Activated T-cell treated with anti-CD3 and anti-CD28 coated beads for 4 hours (primary cell): ENCODE measurements around the gene CD320.
A peak's percentile ranks its signal among the peaks of the same experiment; 100 is the strongest.
"Not testable (repeated sequence)": the region's sequence is repeated elsewhere in the genome, so short reads cannot be mapped to it uniquely, and the experiment has no call there.

Experiments
- DNase-seq: peaks from one replicate; pipeline ENCODE4 v3.0.0-alpha.2; 2020

CD320 gene

DNA sequence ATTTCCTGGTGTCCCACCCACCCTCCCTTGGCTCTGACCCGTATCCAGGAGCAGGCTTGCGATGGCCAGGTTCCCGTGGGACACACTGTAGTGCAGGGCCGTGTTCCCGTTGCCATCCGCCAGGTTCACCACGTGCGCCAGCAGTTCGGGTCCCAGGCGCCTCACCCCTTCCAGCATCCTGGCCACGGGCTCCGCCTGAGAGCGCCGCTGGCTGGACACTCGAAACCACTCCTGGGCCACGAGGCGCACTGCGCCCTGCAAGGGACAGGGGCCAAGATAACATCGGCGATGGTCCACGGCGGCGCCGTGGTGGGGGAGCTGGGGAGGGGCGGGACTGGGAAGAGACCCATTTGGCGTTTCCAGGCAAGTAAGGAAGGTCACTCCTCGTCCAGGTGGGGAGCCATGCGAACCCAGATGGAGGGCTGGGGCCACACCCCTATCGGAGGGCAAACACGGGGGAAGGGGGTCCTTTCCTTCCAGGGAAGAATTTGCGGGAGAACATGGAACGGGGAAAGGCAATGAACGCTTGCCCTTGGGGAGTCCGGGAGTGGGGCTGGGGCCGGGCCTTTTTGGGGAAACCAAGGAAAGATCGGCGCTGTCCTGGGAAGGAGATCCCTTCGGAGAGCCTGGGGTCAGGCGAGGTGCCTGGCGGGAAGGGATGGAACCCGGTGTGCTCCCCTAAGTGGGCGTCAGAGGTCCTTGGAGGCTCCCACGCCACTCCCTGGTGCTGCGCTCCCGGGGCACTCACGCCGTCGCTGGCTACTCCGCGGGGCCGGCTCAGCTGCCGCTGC is 25.0 kb upstream of the CD320 start:
- no peak for DNase-seq

DNA sequence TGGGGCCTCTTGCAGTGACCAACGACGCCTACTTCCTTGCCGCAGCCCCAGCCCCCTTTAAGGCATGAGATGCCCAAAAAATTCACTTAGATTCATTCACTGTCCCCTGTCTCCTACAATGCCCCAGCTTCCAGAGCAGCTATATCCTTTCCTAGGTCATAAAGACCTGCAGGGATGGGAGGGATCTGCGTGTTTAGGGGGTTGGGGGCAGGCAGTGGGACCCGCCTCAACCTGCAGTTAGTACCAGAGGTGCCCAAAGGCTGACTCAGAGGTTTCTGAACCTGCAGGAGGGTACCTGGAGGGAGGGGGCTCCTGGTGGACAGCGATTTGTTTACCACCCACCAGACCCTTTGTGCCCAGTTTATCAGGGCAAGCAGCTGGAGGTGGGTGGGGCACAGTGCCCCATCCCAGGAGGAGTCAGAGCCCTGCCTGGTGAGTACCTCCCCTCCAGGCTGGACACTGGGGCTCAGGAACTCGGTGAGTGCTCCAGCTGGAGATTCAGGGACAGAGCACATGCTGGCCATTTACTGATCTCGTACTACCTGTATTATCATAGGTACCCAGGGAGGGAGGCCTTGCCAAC is 23.2 kb upstream of the CD320 start:
- DNase-seq, result no peak

DNA sequence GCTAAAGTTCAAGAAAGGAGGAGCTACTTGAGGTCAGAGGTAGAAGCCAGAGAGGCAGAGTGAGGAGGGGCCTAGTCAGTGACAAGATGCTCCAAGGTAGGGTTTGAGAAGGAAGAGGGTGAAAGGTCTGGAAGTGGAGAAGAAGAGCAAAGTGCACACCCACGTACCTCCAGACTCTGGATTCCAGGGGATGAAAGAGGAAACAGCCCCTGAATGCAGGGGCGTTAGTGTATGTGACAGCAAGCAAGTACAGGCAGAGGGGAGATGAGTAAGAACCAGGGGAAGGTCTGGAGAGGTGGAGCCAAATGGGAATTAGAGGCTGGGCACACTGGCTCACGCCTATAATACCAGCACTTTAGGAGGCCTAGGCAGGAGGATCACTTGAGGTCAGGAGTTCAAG is 21.8 kb upstream of the CD320 start:
- no peak for DNase-seq

DNA sequence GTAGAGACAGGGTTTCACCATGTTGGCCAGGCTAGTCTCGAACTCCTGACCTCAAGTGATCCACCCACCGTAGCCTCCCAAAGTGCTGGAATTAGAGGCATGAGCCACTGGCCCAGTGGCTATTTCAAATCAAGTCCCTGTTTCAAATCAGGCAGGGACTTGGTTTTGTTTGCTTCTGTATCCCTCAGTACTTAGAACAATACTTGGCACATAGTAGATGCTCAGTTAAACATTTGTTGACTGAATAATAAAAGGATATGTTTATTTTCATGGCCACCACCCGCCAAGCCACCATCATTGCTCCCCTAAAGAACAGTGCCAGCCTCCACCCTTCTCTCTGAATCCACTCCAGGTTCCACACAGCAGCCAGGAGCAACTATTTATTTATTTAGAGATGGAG is 17.3 kb upstream of the CD320 start:
- DNase-seq, result no peak

DNA sequence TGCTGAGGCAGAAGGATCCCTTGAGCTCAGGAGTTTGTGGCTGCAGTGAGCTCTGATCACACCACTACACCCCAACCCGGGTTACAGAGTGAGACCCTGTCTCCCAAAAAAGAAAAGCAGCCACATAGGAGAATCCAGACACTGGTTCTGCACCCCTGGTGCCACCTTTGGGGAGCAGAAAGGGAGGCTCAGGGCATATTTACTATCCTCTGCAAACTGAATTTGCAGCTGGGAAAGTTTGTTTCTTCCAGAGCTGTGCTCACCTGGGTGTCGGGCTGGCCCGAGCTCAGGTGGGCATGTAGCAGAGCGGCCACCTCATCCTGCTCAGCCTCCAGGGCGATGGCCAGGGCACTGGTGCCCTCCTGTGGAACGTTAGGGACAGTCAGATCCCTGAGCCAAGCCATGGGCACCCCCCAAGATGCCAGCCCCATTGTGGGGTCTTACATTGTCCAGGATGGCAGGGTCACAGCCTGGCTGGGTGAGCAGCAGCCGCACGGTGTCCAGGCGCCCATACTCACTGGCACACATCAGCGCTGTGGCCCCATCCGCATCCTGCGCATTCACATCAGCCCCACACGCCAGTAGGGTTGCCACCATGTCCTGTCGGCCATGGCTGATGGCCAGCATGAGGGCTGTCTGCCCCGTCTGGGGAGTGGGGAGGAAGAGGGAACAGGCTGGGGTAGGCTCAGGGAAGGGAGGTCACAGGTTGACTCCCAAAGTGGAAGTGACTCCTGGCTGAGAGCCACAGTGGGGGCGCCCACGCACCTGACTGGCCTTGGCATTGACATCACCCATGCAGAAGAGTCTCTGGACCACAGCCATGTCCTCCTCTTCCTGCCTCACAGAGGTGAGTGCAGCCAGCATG is 16.3 kb upstream of the CD320 start:
- no peak for DNase-seq

DNA sequence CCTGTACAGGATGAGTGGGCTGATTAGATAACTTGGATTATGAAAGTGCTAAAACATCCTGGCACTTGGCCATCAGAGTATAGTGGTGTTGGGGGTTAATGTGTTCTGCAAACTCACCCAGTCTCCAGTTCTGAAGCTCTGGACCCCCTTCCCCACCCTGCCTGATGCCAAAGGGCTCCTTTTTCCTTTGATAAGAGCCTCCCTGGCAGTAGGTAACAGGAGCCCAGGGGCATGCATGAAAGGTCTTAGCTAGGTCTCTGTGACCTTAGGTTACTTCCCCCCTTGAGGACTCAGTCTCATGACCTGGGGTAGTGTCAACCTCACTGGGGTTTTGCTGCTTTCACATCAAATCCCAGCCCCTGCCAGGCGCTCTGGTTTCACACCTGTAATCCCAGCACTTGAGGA is 15.6 kb upstream of the CD320 start:
- DNase-seq, result no peak

DNA sequence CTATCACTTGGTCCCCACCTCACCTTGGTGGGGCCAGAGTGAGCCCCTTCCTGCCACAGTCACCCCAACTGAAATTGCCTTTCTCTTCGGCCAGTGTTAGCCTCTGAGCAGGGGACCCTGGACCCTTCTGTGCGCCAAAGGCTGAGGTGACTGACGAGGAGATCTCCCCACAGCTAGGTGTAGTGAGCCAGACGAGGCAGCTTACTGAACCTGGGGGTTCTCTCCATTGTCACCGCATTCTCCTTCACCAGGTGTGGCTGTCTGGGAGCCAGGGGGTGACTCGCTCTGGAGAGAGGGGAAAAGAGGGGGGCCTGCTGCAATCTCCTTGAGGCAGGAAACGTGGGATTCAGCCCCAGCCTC is 14.5 kb upstream of the CD320 start:
- DNase-seq, result no peak

DNA sequence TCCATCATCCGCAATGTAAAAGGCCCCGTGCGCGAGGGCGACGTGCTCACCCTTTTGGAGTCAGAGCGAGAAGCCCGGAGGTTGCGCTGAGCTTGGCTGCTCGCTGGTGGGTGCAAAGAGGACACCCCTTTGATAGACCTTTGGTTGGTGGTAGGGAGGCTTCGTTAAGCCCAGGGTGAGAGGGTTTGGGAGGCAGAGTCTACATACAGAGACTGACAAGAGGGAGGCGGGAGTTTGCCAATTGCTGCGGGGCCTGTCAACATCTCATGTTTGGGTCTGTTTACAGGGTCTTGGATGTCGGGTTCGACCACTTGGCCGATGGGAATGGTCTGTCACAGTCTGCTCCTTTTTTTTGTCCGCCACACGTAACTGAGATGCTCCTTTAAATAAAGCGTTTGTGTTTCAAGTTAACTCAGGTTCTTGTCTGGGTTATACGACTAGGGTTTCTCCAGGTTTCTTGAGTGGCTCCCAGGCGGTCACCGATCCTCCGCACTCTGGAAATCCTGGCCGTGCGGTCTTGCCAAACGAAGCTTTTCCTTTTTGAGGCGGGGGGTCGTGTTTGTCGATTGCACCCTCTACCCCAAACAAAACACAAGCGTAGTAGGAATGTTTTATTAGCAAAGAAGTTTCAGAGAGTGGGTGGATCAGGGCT is 14.0 kb upstream of the CD320 start:
- no peak for DNase-seq

DNA sequence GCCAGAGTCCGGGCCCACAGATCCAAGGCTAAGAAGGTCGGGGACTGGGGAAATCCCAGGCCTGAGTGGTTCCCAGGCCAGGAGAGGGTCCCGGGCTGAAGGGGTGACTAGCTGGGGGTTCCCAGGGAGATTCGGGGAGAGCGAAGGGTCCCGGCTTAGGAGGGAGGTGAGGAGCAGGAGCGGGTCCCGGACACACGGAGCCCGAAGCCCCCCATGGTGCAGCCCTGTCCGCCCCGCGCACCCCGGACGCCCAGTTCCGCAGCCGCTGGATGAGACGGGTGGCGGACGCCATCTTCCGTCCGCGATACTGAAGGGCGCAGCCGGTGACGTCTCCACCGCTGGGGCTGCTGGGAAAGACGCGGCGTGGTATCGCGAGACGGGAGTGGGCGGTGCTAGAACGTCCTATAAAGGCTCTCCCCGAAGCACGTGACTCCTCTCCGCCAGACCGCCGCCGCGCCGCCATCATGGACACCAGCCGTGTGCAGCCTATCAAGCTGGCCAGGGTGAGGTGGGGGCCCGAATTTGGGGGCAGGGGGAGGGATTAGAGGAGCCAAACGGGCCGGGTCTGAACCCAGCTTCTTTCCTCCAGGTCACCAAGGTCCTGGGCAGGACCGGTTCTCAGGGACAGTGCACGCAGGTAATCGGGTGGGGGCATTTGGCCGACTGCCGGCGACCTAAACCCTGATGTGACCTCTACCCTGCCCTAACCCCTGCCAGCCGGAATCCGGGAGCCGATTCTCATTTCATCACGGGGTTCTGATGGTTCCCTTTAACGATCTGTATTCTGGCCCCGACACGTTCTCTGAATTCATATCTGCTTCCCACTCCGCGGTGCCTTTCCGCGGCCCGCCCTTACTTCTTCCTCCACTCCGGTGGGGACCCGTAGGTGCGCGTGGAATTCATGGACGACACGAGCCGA is 13.2 kb upstream of the CD320 start, which contains the start of the genes NDUFA7 and RPS28:
NDUFA7 (minus strand) TSS at position 309 of the 919 bp plus-strand sequence; CDS start at position 292, 17 bp downstream.
RPS28 (plus strand) TSS at position 430 of the 919 bp plus-strand sequence; CDS start at position 465, 35 bp downstream.
- DNase-seq, result peak; percentile 97

DNA sequence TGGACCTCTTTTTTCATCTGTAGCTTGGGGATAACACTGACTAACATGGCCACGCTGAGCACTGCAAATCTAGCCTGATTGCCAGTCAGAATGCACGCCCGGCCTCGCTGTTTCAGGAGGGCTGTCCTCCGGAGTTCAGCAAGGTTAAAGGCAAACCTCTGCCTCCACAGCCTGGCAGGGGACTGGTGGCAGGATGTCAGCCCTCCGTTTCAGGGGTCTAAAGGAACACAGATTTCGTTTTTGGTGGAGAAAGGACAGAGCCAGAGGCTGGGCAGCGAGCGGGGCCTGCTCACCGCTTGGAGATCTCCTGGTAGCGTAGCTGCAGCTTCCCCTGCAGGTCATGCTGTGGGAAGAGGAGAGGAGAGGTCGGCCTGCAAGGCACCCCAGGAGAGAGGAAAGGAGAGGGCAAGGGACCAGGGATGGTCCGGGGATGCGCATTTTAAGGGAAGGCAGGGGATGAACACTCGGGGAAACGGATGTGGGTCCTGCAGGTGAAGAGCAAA is 12.5 kb upstream of the CD320 start:
- no peak for DNase-seq

DNA sequence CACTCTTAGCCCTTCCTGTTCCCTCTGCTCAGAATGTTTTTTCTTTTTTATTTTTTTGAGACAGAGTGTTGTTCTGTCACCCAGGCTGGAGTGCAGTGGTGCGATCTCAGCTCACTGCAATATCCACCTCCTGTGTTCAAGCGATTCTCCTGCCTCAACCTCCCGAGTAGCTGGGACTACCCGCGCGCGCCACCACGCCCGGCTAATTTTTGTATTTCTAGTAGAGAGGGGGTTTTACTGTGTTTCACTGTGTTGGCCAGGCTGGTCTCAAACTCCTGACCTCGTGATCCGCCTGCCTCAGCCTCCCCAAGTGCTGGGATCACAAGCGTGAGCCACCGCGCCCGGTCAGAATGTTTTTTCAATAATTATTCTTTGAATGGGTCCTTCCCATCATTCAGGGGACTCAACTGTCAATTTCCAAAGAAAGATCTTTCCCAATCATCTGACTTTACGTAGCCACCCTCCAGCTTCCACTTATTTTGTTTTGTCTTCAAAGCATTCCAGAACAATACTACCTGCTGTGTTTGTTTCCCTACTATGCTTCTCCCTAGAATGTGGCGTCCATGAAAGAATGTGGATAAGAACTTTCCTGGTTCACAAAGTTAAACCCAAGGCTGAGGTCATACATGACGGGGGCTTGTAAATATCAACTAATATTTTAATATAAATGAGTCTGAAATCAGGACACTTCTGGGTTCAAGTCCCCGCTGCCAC is 11.8 kb upstream of the CD320 start:
- no peak for DNase-seq

DNA sequence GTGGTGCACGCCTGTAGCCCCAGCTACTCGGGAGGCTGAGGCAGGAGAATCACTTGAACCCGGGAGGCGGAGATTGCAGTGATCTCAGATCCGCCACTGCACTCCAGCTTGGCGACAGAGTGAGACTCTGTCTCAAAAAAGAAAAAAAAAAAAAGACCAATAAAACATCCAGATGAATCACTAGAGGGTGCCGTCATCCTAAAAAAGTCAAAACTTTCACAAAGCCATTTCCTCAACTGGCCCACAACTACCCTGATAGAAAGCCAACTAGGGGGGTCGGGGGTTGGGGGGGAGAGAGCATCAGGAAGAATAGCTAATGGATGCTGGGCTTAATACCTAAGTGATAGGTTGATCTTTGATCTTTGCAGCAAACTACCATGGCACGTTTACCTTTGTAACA is 10.7 kb upstream of the CD320 start:
- DNase-seq, result not testable (repeated sequence)

DNA sequence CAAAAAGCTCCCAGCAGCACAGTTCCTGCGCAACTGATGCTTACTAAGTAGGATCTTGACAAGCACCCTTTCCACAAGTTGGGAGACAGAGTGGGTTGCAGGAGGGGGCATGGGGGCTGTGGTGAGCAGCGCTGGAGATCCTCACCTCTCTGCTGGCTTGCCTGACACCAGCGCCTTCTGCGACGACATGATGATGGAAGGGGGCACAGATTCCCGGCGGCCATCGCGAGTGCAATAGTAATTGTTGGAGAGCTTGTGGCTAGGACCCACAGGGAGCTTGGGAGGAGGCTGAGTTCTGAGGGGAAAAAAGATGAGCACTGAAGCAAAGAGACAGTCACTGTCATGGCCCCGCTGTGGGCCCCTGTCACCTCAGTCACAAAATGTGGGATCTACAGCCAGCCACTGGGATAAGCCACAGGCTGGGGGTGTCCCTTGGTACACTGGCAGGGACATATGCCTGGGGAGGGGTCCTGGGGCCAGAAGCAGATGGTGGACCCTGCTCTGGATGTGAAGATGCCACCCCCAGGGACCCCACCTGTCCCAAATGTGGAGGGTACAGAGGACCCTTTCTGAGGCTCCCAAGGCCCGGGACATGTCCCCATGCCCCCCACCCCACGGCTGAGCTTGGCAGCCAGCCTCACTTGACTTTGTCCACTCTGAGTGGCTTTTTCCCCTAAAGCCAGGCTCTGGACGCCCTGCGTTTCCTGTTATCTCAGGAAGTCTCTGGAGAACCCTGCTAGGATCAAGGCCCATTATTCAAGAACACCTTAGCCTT is 8.4 kb upstream of the CD320 start:
- no peak for DNase-seq

DNA sequence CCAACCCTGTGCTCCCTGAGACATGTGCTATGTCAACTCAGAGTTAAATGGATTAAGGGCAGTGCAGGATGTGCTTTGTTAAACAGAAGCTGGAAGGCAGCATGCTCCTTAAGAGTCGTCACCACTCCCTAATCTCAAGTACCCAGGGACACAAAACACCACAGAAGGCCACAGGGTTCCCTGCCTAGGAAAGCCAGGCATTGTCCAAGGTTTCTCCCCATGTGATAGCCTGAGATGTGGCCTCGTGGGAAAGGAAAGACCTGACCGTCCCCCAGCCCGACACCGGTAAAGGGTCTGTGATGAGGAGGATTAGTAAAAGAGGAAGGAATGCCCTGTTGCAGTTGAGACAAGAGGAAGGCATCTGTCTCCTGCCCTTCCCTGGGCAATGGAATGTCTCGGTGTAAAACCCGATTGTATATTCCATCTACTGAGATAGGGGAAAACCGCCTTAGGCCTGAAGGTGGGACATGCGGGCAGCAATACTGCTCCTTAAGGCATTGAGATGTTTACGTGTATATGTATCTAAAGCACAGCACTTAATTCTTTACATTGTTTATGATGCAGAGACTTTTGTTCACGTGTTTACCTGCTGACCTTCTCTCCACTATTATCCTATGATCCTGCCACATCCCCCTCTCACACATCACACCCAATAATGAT is 7.0 kb upstream of the CD320 start:
- DNase-seq, result not testable (repeated sequence)

DNA sequence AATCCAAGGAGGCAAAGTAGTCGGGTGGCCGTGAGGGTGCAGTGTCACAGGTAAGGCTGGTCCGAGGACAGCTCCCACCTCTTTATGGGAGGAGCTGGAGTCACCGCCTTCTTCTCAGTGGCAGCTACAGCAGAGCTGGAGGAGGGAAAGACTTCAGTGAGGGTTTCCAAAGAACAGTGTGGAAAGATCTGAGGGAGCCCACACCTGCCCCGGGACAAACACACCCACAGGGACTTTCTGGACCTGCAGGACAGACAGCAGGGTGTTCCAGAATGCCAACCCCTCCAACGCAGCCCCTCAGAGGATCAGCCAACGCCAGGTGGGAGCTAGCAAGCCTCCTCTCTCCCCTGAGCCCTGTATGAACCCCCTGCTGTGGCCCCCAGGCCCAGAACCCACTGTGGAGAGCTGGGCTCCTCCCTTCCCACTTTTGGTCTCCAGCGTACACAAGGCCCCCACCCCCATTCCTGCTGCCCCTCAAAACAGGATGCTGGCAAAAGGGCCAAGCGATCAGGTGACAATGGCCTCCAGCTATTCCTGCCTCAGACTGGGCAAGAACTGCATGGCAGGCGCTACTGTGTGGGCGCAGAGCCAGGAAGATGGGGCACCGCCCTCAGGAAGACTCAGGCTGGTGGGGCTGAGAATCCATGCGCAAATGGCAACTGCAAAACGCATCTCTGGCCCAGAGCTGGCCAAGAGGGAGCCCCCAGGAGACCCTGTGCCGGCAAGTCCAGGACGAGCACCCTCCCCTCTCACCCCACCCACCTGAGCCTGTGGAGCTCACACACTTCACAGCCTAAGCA is 3.5 kb upstream of the CD320 start:
- no peak for DNase-seq

DNA sequence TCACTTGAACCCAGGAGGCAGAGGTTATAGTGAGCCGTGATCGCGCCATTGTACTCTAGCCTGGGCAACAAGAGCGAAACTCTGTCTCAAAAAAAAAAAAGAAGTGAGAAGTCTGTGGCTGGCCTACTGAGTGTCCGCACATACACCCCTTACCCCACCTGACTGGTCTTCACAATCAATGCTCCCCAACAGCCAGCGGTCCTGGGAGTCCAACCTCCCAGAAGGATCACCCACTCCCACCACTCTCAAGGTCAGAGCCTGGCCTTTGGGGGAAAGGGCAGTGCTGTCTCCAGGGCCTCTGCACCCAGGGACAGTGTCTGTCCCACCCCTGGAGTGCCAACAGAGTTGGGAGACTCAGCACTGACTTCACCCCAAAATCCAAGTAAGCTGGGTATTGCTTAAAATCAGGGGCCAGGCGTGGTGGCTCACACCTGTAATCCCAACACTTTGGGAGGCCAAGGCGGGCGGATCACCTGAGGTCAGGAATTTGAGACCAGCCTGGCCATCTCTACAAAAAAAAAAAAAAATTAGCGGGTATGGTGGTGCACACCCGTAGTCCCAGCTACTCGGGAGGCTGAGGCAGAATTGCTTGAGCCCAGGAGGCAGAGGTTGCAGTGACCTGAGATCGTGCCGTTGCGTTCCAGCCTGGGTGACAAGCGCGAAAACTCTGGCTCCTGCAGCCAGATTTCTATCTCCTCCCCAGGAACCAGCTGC is 2.3 kb upstream of the CD320 start:
- DNase-seq, result no peak

DNA sequence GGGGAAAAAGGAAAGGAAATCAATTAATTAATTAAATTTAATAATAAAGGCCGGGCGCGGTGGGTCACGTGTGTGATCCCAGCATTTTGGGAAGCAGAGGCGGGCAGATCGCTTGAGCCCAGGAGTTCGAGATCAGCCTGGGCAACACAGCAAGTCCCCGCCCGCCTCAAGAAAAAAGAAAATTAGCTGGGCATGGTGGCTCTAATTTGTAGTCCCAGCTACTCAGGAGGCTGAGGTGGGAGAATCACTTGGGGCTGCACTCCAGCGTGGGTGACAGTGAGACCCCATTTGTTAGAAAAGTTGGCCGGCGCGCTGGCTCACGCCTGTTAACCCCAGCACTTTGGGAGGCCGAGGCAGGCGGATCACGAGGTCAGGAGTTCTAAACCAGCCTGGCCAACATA is 733 bp upstream of the CD320 start:
- no peak for DNase-seq

DNA sequence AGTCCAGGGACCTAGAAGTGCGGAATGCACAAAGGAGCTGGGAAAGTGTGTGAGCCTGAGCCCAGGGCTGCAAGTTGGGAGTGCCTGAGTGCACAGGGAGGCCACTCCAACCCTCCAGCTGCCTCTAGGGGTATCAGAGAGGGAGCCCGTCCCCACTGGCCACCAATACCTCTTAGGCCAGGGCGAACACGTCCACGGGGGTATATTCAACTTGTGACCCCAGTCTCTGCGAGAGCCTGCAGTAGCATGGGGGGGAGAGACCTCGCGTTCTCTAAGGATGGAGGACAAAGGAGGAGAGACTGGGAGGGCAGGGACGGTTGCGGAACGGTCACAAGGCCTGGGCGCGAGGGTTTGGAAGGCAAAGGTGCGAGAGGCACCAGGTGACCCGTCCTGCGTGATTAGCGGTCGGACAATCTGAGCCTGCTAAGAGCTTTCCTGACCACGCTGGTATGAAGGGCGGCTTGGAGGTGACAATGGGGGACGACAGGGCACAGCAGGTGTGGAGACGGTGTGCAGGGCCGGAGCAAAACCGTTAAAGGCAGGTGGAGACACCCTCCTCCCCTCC is 676 bp downstream of the CD320 start:
- no peak for DNase-seq
